Neural progenitor cell (in vitro differentiated cells): ENCODE results near the gene KDF1. TPM values are rescaled to one million over a fixed set of nuclear protein-coding genes. Genes with fewer than 3 reads are reported as not detected.

ENCODE experiments used
- DNase-seq: peaks from one replicate; pipeline ENCODE4 v3.0.0-alpha.2; 2016; ENCODE audit warnings: low spot score
- H2AFZ ChIP-seq: fragments of 200-600 bp; sonication (generic); replicated peaks from 2 replicates; pipeline ENCODE4 v1.6.1; 2016; ENCODE audit warnings: antibody characterized with exemption
- H3F3A ChIP-seq: fragments of 200-600 bp; sonication (generic); 2 replicates; pipeline ENCODE4 v1.6.1; 2016; ENCODE audit warnings: antibody characterized with exemption, low read depth
- H3K27ac ChIP-seq: fragments of 200-600 bp; sonication (generic); 2 replicates; pipeline ENCODE4 v1.5.1; 2016; ENCODE audit warnings: mild to moderate bottlenecking
- H3K27me3 ChIP-seq: fragments of 200-600 bp; sonication (generic); 2 replicates; pipeline ENCODE4 v1.6.1; 2016; ENCODE audit warnings: mild to moderate bottlenecking, moderate library complexity
- H3K36me3 ChIP-seq: fragments of 200-600 bp; sonication (generic); 2 replicates; pipeline ENCODE4 v1.5.1; 2016
- H3K4me1 ChIP-seq: fragments of 200-600 bp; sonication (generic); 2 replicates; pipeline ENCODE4 v1.6.1; 2016; ENCODE audit warnings: mixed run types
- H3K4me2 ChIP-seq: fragments of 200-600 bp; sonication (generic); 2 replicates; pipeline ENCODE4 v1.6.1; 2016
- H3K4me3 ChIP-seq: fragments of 200-600 bp; sonication (generic); 2 replicates; pipeline ENCODE4 v1.5.1; 2016
- H3K79me2 ChIP-seq: fragments of 200-600 bp; sonication (generic); 2 replicates; pipeline ENCODE4 v1.6.1; 2016; ENCODE audit warnings: low read depth
- H3K9ac ChIP-seq: fragments of 200-600 bp; sonication (generic); 2 replicates; pipeline ENCODE4 v1.6.1; 2016
- H3K9me3 ChIP-seq: fragments of 200-600 bp; sonication (generic); 2 replicates; pipeline ENCODE4 v1.5.1; 2016; ENCODE audit warnings: low read depth
- H4K20me1 ChIP-seq: fragments of 200-600 bp; sonication (generic); 2 replicates; pipeline ENCODE4 v1.6.1; 2016; ENCODE audit warnings: low read depth
- H3K27ac Mint-ChIP-seq: 3 replicates; pipeline ENCODE4 v1.8.0; 2021; ENCODE audit warnings: mixed read lengths
- H3K27me3 Mint-ChIP-seq: 2 replicates; pipeline ENCODE4 v1.8.0; 2022; ENCODE audit warnings: low read depth, mild to moderate bottlenecking, inconsistent platforms, moderate library complexity, mixed read lengths; ENCODE audit not compliant: insufficient read depth
- H3K36me3 Mint-ChIP-seq: 3 replicates; pipeline ENCODE4 v1.8.0; 2021; ENCODE audit warnings: mixed read lengths
- H3K4me1 Mint-ChIP-seq: 3 replicates; pipeline ENCODE4 v1.8.0; 2021; ENCODE audit warnings: mixed read lengths
- H3K4me3 Mint-ChIP-seq: 3 replicates; pipeline ENCODE4 v1.8.0; 2021; ENCODE audit warnings: mild to moderate bottlenecking, moderate library complexity, mixed read lengths
- H3K9me3 Mint-ChIP-seq: 3 replicates; pipeline ENCODE4 v1.8.0; 2020; ENCODE audit warnings: mixed read lengths
- CTCF ChIP-seq: fragments of 200-600 bp; sonication (generic); IDR thresholded peaks from 2 replicates; pipeline ENCODE4 v1.5.1; 2017; ENCODE audit warnings: antibody characterized with exemption, mild to moderate bottlenecking
- EZH2 ChIP-seq: fragments of 200-600 bp; sonication (generic); IDR thresholded peaks from 2 replicates; pipeline ENCODE4 v1.6.1; 2017; ENCODE audit warnings: antibody characterized with exemption, mild to moderate bottlenecking, moderate library complexity
- EZH2phosphoT487 ChIP-seq: fragments of 200-600 bp; sonication (generic); IDR thresholded peaks from 2 replicates; pipeline ENCODE4 v1.6.1; 2017; ENCODE audit warnings: antibody characterized with exemption
- total RNA-seq: library from RNA; depleted of rRNA; stranded (reverse); fragments of >200 nt; gene quantifications from 2 replicates; pipeline ENCODE4 v1.2.3, GENCODE V29; 2015; ENCODE audit warnings: low replicate concordance

KDF1 gene
- total RNA-seq, 1 donor from 2014 or later = not detected

DNA sequence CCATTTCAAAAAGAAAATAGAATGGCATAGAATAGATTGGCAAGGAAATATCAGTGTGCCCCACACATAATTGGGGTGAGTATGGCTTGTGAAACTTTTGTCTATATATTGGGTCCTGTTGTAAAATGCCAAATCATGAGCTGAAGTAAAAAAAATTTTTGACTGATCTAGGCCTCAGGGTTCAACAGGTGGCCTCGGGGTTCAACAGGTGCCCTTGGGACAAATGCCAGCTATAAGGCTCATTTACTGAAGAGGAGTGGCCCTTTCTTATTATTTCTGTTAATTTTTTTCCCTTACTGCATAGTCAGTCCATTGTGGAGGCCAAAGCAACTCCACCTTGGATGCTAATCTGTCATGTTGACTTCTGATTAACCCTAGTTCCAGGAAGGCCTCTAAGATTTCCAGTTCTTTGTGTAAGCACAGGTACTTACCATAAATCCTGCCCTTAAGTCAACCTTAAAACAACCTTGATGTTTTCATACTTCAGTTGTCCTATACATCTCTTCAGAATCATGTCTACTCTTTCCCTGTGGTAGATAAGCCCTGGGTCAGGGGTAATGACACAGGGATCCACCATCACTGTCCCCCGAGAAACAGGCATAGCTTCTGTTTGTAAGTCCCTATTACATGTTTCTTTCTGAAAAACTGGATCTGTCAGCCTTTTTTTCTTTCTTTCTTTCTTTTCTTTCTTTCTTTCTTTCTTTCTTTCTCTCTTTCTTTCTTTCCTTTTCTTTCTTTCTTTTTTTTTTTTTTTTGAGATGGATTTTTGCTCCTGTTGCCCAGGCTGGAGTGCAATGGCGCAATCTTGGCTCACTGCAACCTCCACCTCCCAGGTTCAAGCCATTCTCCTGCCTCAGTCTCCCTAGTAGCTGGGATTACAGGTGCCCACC is 16.6 kb upstream of the KDF1 start:
- H3K4me1 Mint-ChIP-seq = peaks cover 10% of the 10 kb centered on the region
- Histone ChIP-seq H3K79me2 (no peaks in the 10 kb centered on the region), H3K4me2 (no peak overlapping the region), H3K27me3 (no peaks in the 10 kb centered on the region), H3K27ac (no peak overlapping the region), H2AFZ (no peak overlapping the region), H3F3A (no peaks in the 10 kb centered on the region), H3K4me3 (no peak overlapping the region), H4K20me1 (no peaks in the 10 kb centered on the region), H3K4me1 (no peaks in the 10 kb centered on the region), H3K9ac (no peak overlapping the region), H3K36me3 (no peaks in the 10 kb centered on the region), H3K9me3 (no peaks in the 10 kb centered on the region)
- no peak for TF ChIP-seq CTCF
- no peak for TF ChIP-seq EZH2
- H3K4me3 Mint-ChIP-seq = no peak overlapping the region
- H3K9me3 Mint-ChIP-seq = no peaks in the 10 kb centered on the region
- peaks cover 12% of the 10 kb centered on the region for H3K27me3 Mint-ChIP-seq
- no peaks in the 10 kb centered on the region for H3K36me3 Mint-ChIP-seq
- no peak for DNase-seq
- no peak overlapping the region for H3K27ac Mint-ChIP-seq

- Histone ChIP-seq H4K20me1 (no peaks in the 10 kb centered on the region), H3K79me2 (no peaks in the 10 kb centered on the region), H3K27me3 (no peaks in the 10 kb centered on the region), H3K9me3 (no peaks in the 10 kb centered on the region), H3K9ac (no peak overlapping the region), H3K4me2 (no peak overlapping the region), H3K4me1 (no peaks in the 10 kb centered on the region), H2AFZ (no peak overlapping the region), H3K27ac (no peak overlapping the region), H3K36me3 (no peaks in the 10 kb centered on the region), H3K4me3 (no peak overlapping the region), H3F3A (no peaks in the 10 kb centered on the region)
- Mint-ChIP-seq H3K27me3 (peaks cover 13% of the 10 kb centered on the region), H3K4me3 (no peak overlapping the region), H3K4me1 (peaks cover 10% of the 10 kb centered on the region), H3K36me3 (no peaks in the 10 kb centered on the region), H3K27ac (no peak overlapping the region), H3K9me3 (no peaks in the 10 kb centered on the region)
- DNase-seq = no peak
- TF ChIP-seq EZH2 (no peak), CTCF (no peak), EZH2phosphoT487 (no peak)
These were observed 12.6 kb upstream of the KDF1 start for GRCh38 chr1:26972821-26973220.

DNA sequence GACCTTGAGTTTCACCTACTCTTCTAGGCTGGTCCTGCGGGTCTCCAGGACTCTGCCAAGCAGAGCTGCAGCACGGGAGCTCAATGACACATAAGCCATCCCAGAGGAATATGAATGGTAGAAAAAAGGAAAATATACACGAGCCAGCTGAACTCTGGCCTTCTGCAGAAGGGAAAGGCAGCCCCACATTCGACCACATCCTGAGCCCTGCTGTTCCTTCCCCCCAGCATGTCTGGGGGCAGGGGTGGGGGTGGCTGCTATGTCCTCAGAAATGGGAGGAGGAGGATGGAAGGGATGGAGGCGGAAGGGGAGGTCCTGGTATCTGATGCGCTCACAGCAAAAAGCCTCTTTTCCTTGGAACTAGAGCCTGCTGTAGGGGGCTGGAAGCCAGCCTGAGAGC is 12.1 kb upstream of the KDF1 start:
- Histone ChIP-seq H3K4me1 (no peaks in the 10 kb centered on the region), H3K27me3 (no peaks in the 10 kb centered on the region), H3K27ac (no peak overlapping the region), H3K4me3 (no peak overlapping the region), H3F3A (no peaks in the 10 kb centered on the region), H3K36me3 (no peaks in the 10 kb centered on the region), H3K9me3 (no peaks in the 10 kb centered on the region), H4K20me1 (no peaks in the 10 kb centered on the region), H3K79me2 (no peaks in the 10 kb centered on the region), H3K4me2 (no peak overlapping the region), H2AFZ (no peak overlapping the region), H3K9ac (no peak overlapping the region)
- H3K36me3 Mint-ChIP-seq = no peaks in the 10 kb centered on the region
- peaks cover 15% of the 10 kb centered on the region for H3K27me3 Mint-ChIP-seq
- DNase-seq = no peak
- H3K4me1 Mint-ChIP-seq = peaks cover 10% of the 10 kb centered on the region
- H3K9me3 Mint-ChIP-seq = no peaks in the 10 kb centered on the region
- TF ChIP-seq EZH2 (no peak), CTCF (no peak)
- no peak overlapping the region for H3K4me3 Mint-ChIP-seq
- no peak overlapping the region for H3K27ac Mint-ChIP-seq
